Adrenal gland (tissue), 12 donors: ENCODE data around the gene PSMB2. TPM values are rescaled to one million over a fixed set of nuclear protein-coding genes. Genes with fewer than 3 reads are reported as not detected.

Experiments
- DNase-seq, 7 donors: peaks; one replicate each; pipeline ENCODE4 v3.0.0-alpha.2; 2019 to 2020
- H3K27ac ChIP-seq, 5 donors: fragments of 200-600 bp; sonication (generic) in 4 of 5; 1 replicate in 3 of 5; 2 replicates in 2 of 5; pipeline versions ENCODE4 v1.5.1 to v1.8.0; 2016 to 2020; ENCODE audit warnings: mild to moderate bottlenecking in 1 of 5
- H3K27me3 ChIP-seq: fragments of 200-600 bp; 2 replicates; pipeline ENCODE4 v1.8.0; 2021
- H3K36me3 ChIP-seq, 2 donors: fragments of 200-600 bp; replicated peaks in 1 of 2; 1 replicate in 1 of 2; 2 replicates in 1 of 2; pipeline versions ENCODE4 v1.5.1 to v1.8.0; 2018 to 2022
- H3K4me1 ChIP-seq, 2 donors: fragments of 200-600 bp; replicated peaks in 1 of 2; 1 replicate in 1 of 2; 2 replicates in 1 of 2; pipeline versions ENCODE4 v1.5.1 to v1.8.0; 2018 to 2021
- H3K4me3 ChIP-seq, 4 donors: fragments of 200-600 bp; sonication (generic) in 3 of 4; one replicate each; pipeline ENCODE4 v1.5.1; 2016 to 2018
- H3K9me3 ChIP-seq, 3 donors: fragments of 200-600 bp; sonication (generic) in 1 of 3; replicated peaks in 1 of 3; 1 replicate in 2 of 3; 2 replicates in 1 of 3; pipeline versions ENCODE4 v1.5.1 to v1.8.0; 2016 to 2021
- CTCF ChIP-seq, 6 experiments: fragments of 450-650 bp in 4 of 6; fragments of 200-600 bp in 2 of 6; sonication (generic) in 1 of 6; IDR thresholded peaks; 1 replicate in 5 of 6; 2 replicates in 1 of 6; pipeline versions ENCODE4 v1.5.1 to v1.8.0; 2016 to 2021; ENCODE audit warnings: antibody characterized with exemption in 6 of 6, mild to moderate bottlenecking in 2 of 6, moderate library complexity in 1 of 6
- POLR2A ChIP-seq, 2 donors: fragments of 450-650 bp; IDR thresholded peaks; one replicate each; pipeline ENCODE4 v1.6.1; 2017; ENCODE audit warnings: antibody characterized with exemption in 2 of 2, mild to moderate bottlenecking in 2 of 2, moderate library complexity in 1 of 2
- WGBS, 4 donors: extraction: QIAGEN DNeasy Blood & Tissue Kit in 2 of 4; methylation state at CpG; one replicate each; pipeline versions ENCODE4 v1.1.5 to v1.1.7; 2013 to 2017; 5-methylcytosine and 5-hydroxymethylcytosine counted together
- intact Hi-C, 2 donors: fragments of 100-400 bp; cut with DNase I; formaldehyde crosslinking; loops; one replicate each; pipeline versions ENCODE4 v1.14.1 to v1.15.0; 2022 to 2023
- polyA plus RNA-seq, 3 donors: library from polyadenylated mRNA; stranded (reverse); fragments of 200-250 nt in 2 of 3; fragments of 350-450 nt in 1 of 3; fragmentation: Illumina TruSeq in 1 of 3; extraction: RNeasy Lipid Tissue Mini Kit (QIAGEN cat#74804) in 1 of 3; gene quantifications; one replicate each; pipeline ENCODE4 v1.2.3, GENCODE V29; 2013 to 2014
- total RNA-seq, 9 donors: library from RNA; depleted of rRNA in 4 of 9; stranded (reverse); fragments of >200 nt in 4 of 9; fragments of 120-200 nt in 1 of 9; fragmentation: NEBNext Ultra II Directional in 1 of 9; extraction: Animal tissue kit (Norgen Biotek cat#: 25700) in 1 of 9; gene quantifications; one replicate each; pipeline versions ENCODE4 v1.1.0 to v1.2.4, GENCODE V29; 2013 to 2023
- donor health status: healthy with polysubstance abuse.
- donor health status: Bipolar disorder and iron deficiency.
- donor health status: DM: yes; HTN: yes; CAD: no.
- donor health status: DM: no; HTN: no; CAD: no.
- donor health status: DM: no; HTN: no; CAD: no.
- donor health status: DM: yes; HTN: yes; CAD: no.

The PSMB2 gene
- total and polyA plus RNA-seq, 12 donors, result 23.5 to 120 (median 51.0) TPM

GRCh38 chr1:35663434-35663833 is 22.1 kb upstream of the PSMB2 start:
- Histone ChIP-seq H3K4me1 (no peaks in the 10 kb centered on the region), H3K36me3 (no peaks in the 10 kb centered on the region), H3K9me3 (no peaks in the 10 kb centered on the region), H3K27ac (no peak overlapping the region), H3K27me3 (peaks cover 4% of the 10 kb centered on the region), H3K4me3 (no peak overlapping the region)
- WGBS, 4 donors, result 69 to 78% (median 75%) methylated on average over 9 of the region's 9 CpGs
- DNase-seq, result no peak
- TF ChIP-seq POLR2A (IDR thresholded peaks at IDR 0.05) (no peak), CTCF (IDR thresholded peaks at IDR 0.05) (no peak)
- intact Hi-C loops, result no loop called here

GRCh38 chr1:35661474-35661795 is 20.1 kb upstream of the PSMB2 start:
- H3K9me3 ChIP-seq, result no peaks in the 10 kb centered on the region
- no peak for DNase-seq
- no peaks in the 10 kb centered on the region for H3K36me3 ChIP-seq
- H3K4me3 ChIP-seq, result no peak overlapping the region
- TF ChIP-seq POLR2A (IDR thresholded peaks at IDR 0.05), result no peak
- TF ChIP-seq CTCF (IDR thresholded peaks at IDR 0.05), result no peak
- WGBS, 4 donors, result 80 to 92% (median 87%) methylated on average over 2 of the region's 2 CpGs
- H3K27ac ChIP-seq, result no peak overlapping the region
- intact Hi-C loops, result no loop called here
- peaks cover 4% of the 10 kb centered on the region for H3K27me3 ChIP-seq
- H3K4me1 ChIP-seq, result no peaks in the 10 kb centered on the region

GRCh38 chr1:35660581-35661473 is 19.5 kb upstream of the PSMB2 start:
- intact Hi-C loops, result no loop called here
- WGBS, 4 donors, result 43 to 52% (median 49%) methylated on average over 5 of the region's 5 CpGs
- H3K36me3 ChIP-seq, result no peaks in the 10 kb centered on the region
- H3K4me3 ChIP-seq, result no peak overlapping the region
- no peak for TF ChIP-seq CTCF (IDR thresholded peaks at IDR 0.05)
- no peak for TF ChIP-seq POLR2A (IDR thresholded peaks at IDR 0.05)
- no peaks in the 10 kb centered on the region for H3K4me1 ChIP-seq
- peaks cover 4% of the 10 kb centered on the region for H3K27me3 ChIP-seq
- peak in 3 of 7 donors; percentile 14 to 25 (median 19) for DNase-seq
- no peaks in the 10 kb centered on the region for H3K9me3 ChIP-seq
- H3K27ac ChIP-seq, result no peak overlapping the region

GRCh38 chr1:35659589-35659988 is 18.3 kb upstream of the PSMB2 start:
- Histone ChIP-seq H3K4me3 (no peak overlapping the region), H3K4me1 (no peaks in the 10 kb centered on the region), H3K9me3 (no peaks in the 10 kb centered on the region), H3K27ac (no peak overlapping the region), H3K27me3 (no peaks in the 10 kb centered on the region), H3K36me3 (no peaks in the 10 kb centered on the region)
- intact Hi-C loops, result no loop called here
- WGBS, 4 donors, result 32 to 39% (median 34%) methylated on average over 3 to 6 of the region's 6 CpGs
- TF ChIP-seq POLR2A (IDR thresholded peaks at IDR 0.05) (no peak), CTCF (IDR thresholded peaks at IDR 0.05) (no peak)
- no peak for DNase-seq
